Prostate gland (tissue), 2 donors: ENCODE results near the gene ULK4.

ENCODE experiments used
- POLR2A ChIP-seq: fragments of 450-650 bp; IDR thresholded peaks from one replicate; pipeline ENCODE4 v1.6.1; 2016; ENCODE audit warnings: antibody characterized with exemption, mild to moderate bottlenecking
- TF ChIP-seq, protein P1 (sequence below), 4 experiments: fragments of 200-600 bp in 2 of 4; fragments of 450-650 bp in 2 of 4; sonication (generic) in 2 of 4; IDR thresholded peaks; 1 replicate in 3 of 4; 2 replicates in 1 of 4; pipeline ENCODE4 v1.5.1; 2016 to 2019; ENCODE audit warnings: antibody characterized with exemption in 4 of 4, mild to moderate bottlenecking in 2 of 4, moderate library complexity in 2 of 4

DNA sequence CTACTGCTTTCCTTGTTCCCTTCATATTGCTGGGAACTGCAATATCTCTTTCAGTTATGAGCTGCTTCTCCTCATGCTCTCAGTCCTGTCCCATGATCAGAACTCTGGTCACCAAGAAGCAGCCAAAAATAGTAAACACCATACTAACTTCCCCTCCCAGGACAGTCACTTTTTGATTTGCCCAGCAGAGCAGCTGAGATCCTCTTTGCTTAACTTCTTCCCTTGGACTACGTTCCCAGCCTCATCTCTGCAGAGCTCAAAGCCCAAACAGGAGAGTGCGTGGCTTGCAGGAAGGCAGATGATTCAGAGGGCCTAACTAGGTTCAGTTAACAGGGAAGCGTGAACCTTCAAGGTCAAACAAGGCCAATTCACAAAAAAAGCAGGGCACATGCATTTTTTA lies 609.4 kb downstream of the ULK4 start:
- no peak for TF ChIP-seq POLR2A
- TF ChIP-seq, protein P1, sequence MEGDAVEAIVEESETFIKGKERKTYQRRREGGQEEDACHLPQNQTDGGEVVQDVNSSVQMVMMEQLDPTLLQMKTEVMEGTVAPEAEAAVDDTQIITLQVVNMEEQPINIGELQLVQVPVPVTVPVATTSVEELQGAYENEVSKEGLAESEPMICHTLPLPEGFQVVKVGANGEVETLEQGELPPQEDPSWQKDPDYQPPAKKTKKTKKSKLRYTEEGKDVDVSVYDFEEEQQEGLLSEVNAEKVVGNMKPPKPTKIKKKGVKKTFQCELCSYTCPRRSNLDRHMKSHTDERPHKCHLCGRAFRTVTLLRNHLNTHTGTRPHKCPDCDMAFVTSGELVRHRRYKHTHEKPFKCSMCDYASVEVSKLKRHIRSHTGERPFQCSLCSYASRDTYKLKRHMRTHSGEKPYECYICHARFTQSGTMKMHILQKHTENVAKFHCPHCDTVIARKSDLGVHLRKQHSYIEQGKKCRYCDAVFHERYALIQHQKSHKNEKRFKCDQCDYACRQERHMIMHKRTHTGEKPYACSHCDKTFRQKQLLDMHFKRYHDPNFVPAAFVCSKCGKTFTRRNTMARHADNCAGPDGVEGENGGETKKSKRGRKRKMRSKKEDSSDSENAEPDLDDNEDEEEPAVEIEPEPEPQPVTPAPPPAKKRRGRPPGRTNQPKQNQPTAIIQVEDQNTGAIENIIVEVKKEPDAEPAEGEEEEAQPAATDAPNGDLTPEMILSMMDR (IDR thresholded peaks at IDR 0.05): no peak
